ENCODE data around the gene TMEM184A. TPM values are rescaled to one million over a fixed set of nuclear protein-coding genes. Genes with fewer than 3 reads are reported as not detected.
"Not testable (repeated sequence)": the region's sequence is repeated elsewhere in the genome, so short reads cannot be mapped to it uniquely, and the experiment has no call there.

TMEM184A gene
- total RNA-seq, 1 donor from 2014 or later = 0.36 TPM

GRCh38 chr7:1584700-1585099, 28.7 kb upstream of the TMEM184A start:
- H3K27me3 ChIP-seq (ENCODE audit: low read depth) = peaks cover 29% of the 10 kb centered on the region
- peaks cover 9% of the 10 kb centered on the region for H3K4me1 ChIP-seq
- intact Hi-C loops (cut with micrococcal nuclease) = no loop called here
- H3K9me3 ChIP-seq (replicated peaks) = peaks cover 11% of the 10 kb centered on the region
- H3K27ac ChIP-seq (replicated peaks) = no peak overlapping the region
- no peak overlapping the region for H3K4me3 ChIP-seq
- TF ChIP-seq, protein P1, sequence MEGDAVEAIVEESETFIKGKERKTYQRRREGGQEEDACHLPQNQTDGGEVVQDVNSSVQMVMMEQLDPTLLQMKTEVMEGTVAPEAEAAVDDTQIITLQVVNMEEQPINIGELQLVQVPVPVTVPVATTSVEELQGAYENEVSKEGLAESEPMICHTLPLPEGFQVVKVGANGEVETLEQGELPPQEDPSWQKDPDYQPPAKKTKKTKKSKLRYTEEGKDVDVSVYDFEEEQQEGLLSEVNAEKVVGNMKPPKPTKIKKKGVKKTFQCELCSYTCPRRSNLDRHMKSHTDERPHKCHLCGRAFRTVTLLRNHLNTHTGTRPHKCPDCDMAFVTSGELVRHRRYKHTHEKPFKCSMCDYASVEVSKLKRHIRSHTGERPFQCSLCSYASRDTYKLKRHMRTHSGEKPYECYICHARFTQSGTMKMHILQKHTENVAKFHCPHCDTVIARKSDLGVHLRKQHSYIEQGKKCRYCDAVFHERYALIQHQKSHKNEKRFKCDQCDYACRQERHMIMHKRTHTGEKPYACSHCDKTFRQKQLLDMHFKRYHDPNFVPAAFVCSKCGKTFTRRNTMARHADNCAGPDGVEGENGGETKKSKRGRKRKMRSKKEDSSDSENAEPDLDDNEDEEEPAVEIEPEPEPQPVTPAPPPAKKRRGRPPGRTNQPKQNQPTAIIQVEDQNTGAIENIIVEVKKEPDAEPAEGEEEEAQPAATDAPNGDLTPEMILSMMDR (IDR thresholded peaks at IDR 0.05; ENCODE audit: borderline replicate concordance) = no peak
- no peak for DNase-seq
- H3K36me3 ChIP-seq = no peaks in the 10 kb centered on the region

- peaks cover 14% of the 10 kb centered on the region for H3K4me1 ChIP-seq
- H3K4me3 ChIP-seq; intact Hi-C loops (cut with micrococcal nuclease); H3K36me3 ChIP-seq; H3K9me3 ChIP-seq (replicated peaks); H3K27ac ChIP-seq (replicated peaks); DNase-seq: not testable (repeated sequence)
- H3K27me3 ChIP-seq (ENCODE audit: low read depth) = peaks cover 15% of the 10 kb centered on the region
Observed at GRCh38 chr7:1583241-1583930, 27.4 kb upstream of the TMEM184A start.

- no peaks in the 10 kb centered on the region for H3K27me3 ChIP-seq (ENCODE audit: low read depth)
- peaks cover 14% of the 10 kb centered on the region for H3K4me1 ChIP-seq
- no peak overlapping the region for H3K4me3 ChIP-seq
- TF ChIP-seq, protein P1 (IDR thresholded peaks at IDR 0.05; ENCODE audit: borderline replicate concordance) = no peak
- no peaks in the 10 kb centered on the region for H3K36me3 ChIP-seq
- no peak for DNase-seq
- H3K27ac ChIP-seq (replicated peaks) = peak overlapping the region; percentile 6
- H3K9me3 ChIP-seq (replicated peaks) = no peaks in the 10 kb centered on the region
- intact Hi-C loops (cut with micrococcal nuclease) = no loop called here
Observed at GRCh38 chr7:1580422-1581030, 24.5 kb upstream of the TMEM184A start.

DNA sequence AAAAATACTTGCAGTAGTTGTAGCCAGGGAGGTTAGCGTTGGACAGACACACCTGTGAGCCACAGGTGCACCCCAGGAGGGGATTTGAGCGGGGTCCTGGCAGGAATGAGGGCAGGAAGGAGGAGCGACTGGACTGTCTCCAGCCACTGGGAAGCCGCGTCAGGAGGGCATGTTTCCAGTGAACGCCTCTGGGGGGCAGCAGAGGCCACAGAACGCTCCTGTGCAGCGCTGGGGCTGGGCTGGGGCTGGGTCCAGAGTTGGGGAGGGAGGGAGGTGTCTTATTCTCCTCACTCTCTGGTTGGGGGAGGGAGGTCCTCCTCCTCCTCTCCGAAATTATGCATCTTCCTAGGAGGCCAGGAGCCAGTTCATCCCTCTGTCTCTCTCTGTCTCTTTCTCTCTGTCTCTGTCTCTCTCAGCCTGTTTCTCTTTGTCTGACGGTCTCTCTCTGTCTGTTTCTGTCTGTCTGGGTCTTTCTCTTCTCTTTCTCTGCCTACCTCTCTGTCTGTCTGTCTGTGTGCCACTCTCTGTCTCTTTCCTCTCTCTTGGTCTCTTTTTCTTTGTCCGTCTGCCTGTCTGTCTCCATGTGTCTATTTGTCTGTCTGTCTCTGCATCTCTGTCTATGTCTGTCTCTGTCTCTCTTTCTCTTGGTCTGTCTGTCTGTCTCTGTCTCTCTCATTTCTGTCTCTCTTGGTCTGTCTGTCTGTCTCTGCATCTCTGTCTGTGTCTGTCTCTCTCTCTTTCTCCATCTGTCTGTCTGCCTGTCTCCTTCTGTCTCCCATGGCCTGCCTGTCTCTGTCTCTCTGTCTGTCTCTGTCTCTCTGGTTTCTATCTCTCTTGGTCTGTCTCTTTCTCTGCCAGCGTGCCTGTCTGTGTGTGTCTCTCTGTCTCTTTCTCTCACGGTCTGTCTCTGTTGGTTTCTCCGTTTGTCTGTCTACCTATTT, 23.7 kb upstream of the TMEM184A start:
- intact Hi-C loops (cut with micrococcal nuclease) = loop anchor here (5.0 kb wide), 1 partner anchor 778 kb away; no protein-coding TSS in a partner anchor
- peak; percentile 72 for DNase-seq
- Histone ChIP-seq H3K27ac (replicated peaks) (no peak overlapping the region), H3K36me3 (no peaks in the 10 kb centered on the region), H3K4me3 (no peak overlapping the region), H3K9me3 (replicated peaks) (no peaks in the 10 kb centered on the region), H3K4me1 (peaks cover 14% of the 10 kb centered on the region), H3K27me3 (ENCODE audit: low read depth) (no peaks in the 10 kb centered on the region)
- TF ChIP-seq, protein P1 (IDR thresholded peaks at IDR 0.05; ENCODE audit: borderline replicate concordance) = peak; percentile 90

- H3K36me3 ChIP-seq = no peaks in the 10 kb centered on the region
- no peaks in the 10 kb centered on the region for H3K9me3 ChIP-seq (replicated peaks)
- intact Hi-C loops (cut with micrococcal nuclease) = loop anchor here (5.0 kb wide), 1 partner anchor 779 kb away; no protein-coding TSS in a partner anchor
- TF ChIP-seq, protein P1 (IDR thresholded peaks at IDR 0.05; ENCODE audit: borderline replicate concordance) = no peak
- no peak overlapping the region for H3K4me3 ChIP-seq
- no peaks in the 10 kb centered on the region for H3K27me3 ChIP-seq (ENCODE audit: low read depth)
- H3K4me1 ChIP-seq = peaks cover 14% of the 10 kb centered on the region
- H3K27ac ChIP-seq (replicated peaks) = no peak overlapping the region
- DNase-seq = no peak
Observed at GRCh38 chr7:1578513-1578912, 22.5 kb upstream of the TMEM184A start.
